ENCODE results near the gene RASSF8. TPM values are rescaled to one million over a fixed set of nuclear protein-coding genes. Genes with fewer than 3 reads are reported as not detected.

The RASSF8 gene
- total RNA-seq, 1 donor from 2014 or later: 39.5 TPM

GRCh38 chr12:25937096-25937495, 21.4 kb upstream of the RASSF8 start:
- TF ChIP-seq CTCF (IDR thresholded peaks at IDR 0.05; ENCODE audit: insufficient read depth, low read depth, low read length) (no peak), EZH2 (IDR thresholded peaks at IDR 0.05; ENCODE audit: insufficient read depth, low read length) (no peak)
- Mint-ChIP-seq H3K4me1 (ENCODE audit: low read depth, unreplicated experiment) (no peaks in the 10 kb centered on the region), H3K36me3 (ENCODE audit: low read depth, unreplicated experiment) (no peaks in the 10 kb centered on the region), H3K9me3 (ENCODE audit: unreplicated experiment) (peaks cover 1% of the 10 kb centered on the region), H3K27me3 (ENCODE audit: low read depth, unreplicated experiment) (no peaks in the 10 kb centered on the region), H3K27ac (ENCODE audit: unreplicated experiment) (no peak overlapping the region), H3K4me3 (ENCODE audit: unreplicated experiment) (no peak overlapping the region)
- Histone ChIP-seq H2AFZ (ENCODE audit: low read depth, low read length) (no peak overlapping the region), H3K36me3 (ENCODE audit: insufficient read depth, low read length) (no peaks in the 10 kb centered on the region), H3K4me3 (ENCODE audit: insufficient read depth, low read depth, low read length) (no peak overlapping the region), H3K9ac (ENCODE audit: low read length) (no peak overlapping the region), H4K20me1 (ENCODE audit: insufficient read depth, low read length) (no peaks in the 10 kb centered on the region), H3K4me2 (ENCODE audit: low read length) (no peak overlapping the region), H3K4me1 (ENCODE audit: insufficient read depth, low read length) (no peaks in the 10 kb centered on the region), H3K27me3 (ENCODE audit: insufficient read depth, low read length) (no peaks in the 10 kb centered on the region), H3K9me3 (ENCODE audit: insufficient read depth, low read depth, low read length) (no peaks in the 10 kb centered on the region), H3K27ac (ENCODE audit: low read depth, low read length) (no peak overlapping the region), H3K79me2 (ENCODE audit: insufficient read depth, low read length) (no peaks in the 10 kb centered on the region)
- no peak for DNase-seq (ENCODE audit: low read depth)
- FAIRE-seq: no peak

- H3K27me3 Mint-ChIP-seq (ENCODE audit: low read depth, unreplicated experiment): no peaks in the 10 kb centered on the region
- H3K4me1 Mint-ChIP-seq (ENCODE audit: low read depth, unreplicated experiment): no peaks in the 10 kb centered on the region
- Histone ChIP-seq H3K9ac (ENCODE audit: low read length) (no peak overlapping the region), H3K27ac (ENCODE audit: low read depth, low read length) (no peak overlapping the region), H4K20me1 (ENCODE audit: insufficient read depth, low read length) (no peaks in the 10 kb centered on the region), H3K4me2 (ENCODE audit: low read length) (no peak overlapping the region), H3K36me3 (ENCODE audit: insufficient read depth, low read length) (no peaks in the 10 kb centered on the region), H3K4me3 (ENCODE audit: insufficient read depth, low read depth, low read length) (no peak overlapping the region), H3K9me3 (ENCODE audit: insufficient read depth, low read depth, low read length) (no peaks in the 10 kb centered on the region), H3K4me1 (ENCODE audit: insufficient read depth, low read length) (no peaks in the 10 kb centered on the region), H3K79me2 (ENCODE audit: insufficient read depth, low read length) (no peaks in the 10 kb centered on the region), H2AFZ (ENCODE audit: low read depth, low read length) (no peak overlapping the region), H3K27me3 (ENCODE audit: insufficient read depth, low read length) (no peaks in the 10 kb centered on the region)
- no peak overlapping the region for H3K27ac Mint-ChIP-seq (ENCODE audit: unreplicated experiment)
- peaks cover 1% of the 10 kb centered on the region for H3K9me3 Mint-ChIP-seq (ENCODE audit: unreplicated experiment)
- H3K36me3 Mint-ChIP-seq (ENCODE audit: low read depth, unreplicated experiment): peaks cover 2% of the 10 kb centered on the region
- TF ChIP-seq EZH2 (IDR thresholded peaks at IDR 0.05; ENCODE audit: insufficient read depth, low read length) (no peak), CTCF (IDR thresholded peaks at IDR 0.05; ENCODE audit: insufficient read depth, low read depth, low read length) (no peak)
- DNase-seq (ENCODE audit: low read depth): no peak
- H3K4me3 Mint-ChIP-seq (ENCODE audit: unreplicated experiment): no peak overlapping the region
- FAIRE-seq: no peak
Observed at GRCh38 chr12:25938581-25938980, 19.9 kb upstream of the RASSF8 start.

DNA sequence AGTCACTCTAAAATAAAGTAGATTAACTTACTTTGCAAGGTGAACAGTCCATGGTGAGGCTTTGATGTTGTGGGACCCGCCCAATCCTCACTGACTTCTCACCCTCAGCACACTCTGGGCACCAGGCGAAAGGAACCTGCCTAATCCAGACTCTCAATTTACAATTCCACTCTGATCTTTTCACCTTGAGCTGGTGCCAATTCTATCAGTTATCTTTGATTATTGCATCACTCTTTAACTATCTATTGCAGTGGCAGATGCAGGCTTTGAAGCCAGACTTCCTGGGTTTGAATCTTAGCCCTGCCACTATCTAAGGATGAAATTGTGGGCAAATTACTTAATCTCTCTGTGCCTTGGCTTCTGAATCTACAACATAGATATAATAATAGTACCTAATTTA, 18.9 kb upstream of the RASSF8 start:
- Mint-ChIP-seq H3K4me1 (ENCODE audit: low read depth, unreplicated experiment) (no peaks in the 10 kb centered on the region), H3K27me3 (ENCODE audit: low read depth, unreplicated experiment) (no peaks in the 10 kb centered on the region), H3K4me3 (ENCODE audit: unreplicated experiment) (no peak overlapping the region), H3K27ac (ENCODE audit: unreplicated experiment) (no peak overlapping the region), H3K9me3 (ENCODE audit: unreplicated experiment) (peaks cover 1% of the 10 kb centered on the region), H3K36me3 (ENCODE audit: low read depth, unreplicated experiment) (peaks cover 2% of the 10 kb centered on the region)
- no peaks in the 10 kb centered on the region for H4K20me1 ChIP-seq (ENCODE audit: insufficient read depth, low read length)
- DNase-seq (ENCODE audit: low read depth) (no peak), FAIRE-seq (no peak)
- no peaks in the 10 kb centered on the region for H3K4me1 ChIP-seq (ENCODE audit: insufficient read depth, low read length)
- no peak overlapping the region for H2AFZ ChIP-seq (ENCODE audit: low read depth, low read length)
- H3K9me3 ChIP-seq (ENCODE audit: insufficient read depth, low read depth, low read length): no peaks in the 10 kb centered on the region
- H3K4me2 ChIP-seq (ENCODE audit: low read length): no peak overlapping the region
- no peak overlapping the region for H3K9ac ChIP-seq (ENCODE audit: low read length)
- H3K27ac ChIP-seq (ENCODE audit: low read depth, low read length): no peak overlapping the region
- no peaks in the 10 kb centered on the region for H3K27me3 ChIP-seq (ENCODE audit: insufficient read depth, low read length)
- no peaks in the 10 kb centered on the region for H3K36me3 ChIP-seq (ENCODE audit: insufficient read depth, low read length)
- no peak overlapping the region for H3K4me3 ChIP-seq (ENCODE audit: insufficient read depth, low read depth, low read length)
- no peak for TF ChIP-seq CTCF (IDR thresholded peaks at IDR 0.05; ENCODE audit: insufficient read depth, low read depth, low read length)
- no peaks in the 10 kb centered on the region for H3K79me2 ChIP-seq (ENCODE audit: insufficient read depth, low read length)
